ENCODE results near the gene SLF1.

Gene SLF1

DNA sequence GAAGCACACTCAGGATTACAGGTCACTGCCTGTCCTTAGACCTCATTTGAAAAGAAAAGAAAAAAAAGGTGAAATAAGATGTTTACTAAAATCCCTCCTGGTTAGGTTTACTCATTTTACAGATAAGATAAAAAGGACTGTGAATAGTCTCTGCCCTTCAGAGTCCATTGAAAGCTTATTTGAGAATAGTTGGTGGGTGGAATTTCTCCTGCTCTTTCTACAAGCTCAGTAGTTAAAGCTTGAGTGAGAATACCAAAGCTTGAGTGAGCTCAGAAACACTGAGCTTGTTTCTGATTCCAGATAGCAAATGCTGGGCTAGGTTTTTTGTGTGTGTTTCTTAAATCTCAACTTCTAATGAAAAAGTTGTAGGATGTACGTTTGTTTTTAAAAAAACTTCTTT lies 106.7 kb downstream of the SLF1 start:
- no peak for DNase-seq

DNA sequence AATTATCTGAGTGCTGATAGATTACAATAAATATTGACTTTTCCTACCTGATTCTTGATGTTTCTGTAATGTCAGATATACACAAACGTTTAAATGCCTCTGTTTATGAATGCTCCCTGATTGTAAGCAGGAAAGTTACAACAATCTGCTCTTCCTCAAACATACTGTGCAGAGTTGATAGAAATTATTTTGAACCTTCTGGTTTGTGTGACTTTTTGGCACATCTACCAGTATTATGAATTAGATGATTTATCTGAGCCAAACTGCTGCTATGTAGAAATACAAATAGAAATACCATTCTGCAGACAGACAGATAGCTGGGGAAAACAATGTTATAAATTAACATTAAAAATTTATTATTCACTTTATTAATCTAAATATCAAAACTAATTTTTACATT lies 113.0 kb downstream of the SLF1 start:
- no peak for DNase-seq

DNA sequence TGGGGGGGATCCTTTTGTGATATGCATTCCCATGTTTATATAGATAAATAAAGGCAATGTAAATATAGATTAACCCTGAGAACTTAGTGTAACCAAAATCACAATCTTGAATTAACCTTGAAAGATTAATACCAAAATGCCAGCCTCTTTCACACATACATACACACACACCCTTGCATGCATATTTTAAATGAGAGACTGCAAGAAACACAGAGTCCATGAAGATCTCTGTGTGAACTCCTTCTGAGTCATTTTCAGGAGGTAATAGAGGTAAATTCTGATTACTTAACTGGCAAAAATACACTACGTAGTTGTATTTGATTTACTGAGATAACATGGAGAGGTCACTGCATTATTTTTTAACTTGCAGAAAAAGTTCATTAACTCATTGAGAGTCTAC lies 118.0 kb downstream of the SLF1 start:
- DNase-seq = no peak

DNA sequence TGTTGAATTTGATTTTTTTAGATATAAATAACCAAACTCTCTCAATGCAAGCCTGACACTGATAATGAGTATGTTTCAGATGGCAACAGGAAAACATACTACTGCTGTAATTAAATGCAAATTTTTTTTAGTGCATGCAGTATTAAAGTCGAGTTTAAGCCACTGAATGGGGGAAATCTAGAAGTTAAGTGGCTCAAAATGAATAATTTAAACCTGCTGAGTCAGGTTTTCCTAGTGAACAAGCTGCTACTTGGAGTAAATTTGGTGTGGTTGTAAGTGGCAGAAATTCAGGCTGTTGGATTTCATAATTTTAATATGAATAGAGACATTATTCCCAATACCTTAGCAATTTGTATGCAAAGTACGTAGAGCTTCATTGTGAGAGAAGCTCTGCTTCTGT lies 121.8 kb downstream of the SLF1 start:
- DNase-seq = no peak

DNA sequence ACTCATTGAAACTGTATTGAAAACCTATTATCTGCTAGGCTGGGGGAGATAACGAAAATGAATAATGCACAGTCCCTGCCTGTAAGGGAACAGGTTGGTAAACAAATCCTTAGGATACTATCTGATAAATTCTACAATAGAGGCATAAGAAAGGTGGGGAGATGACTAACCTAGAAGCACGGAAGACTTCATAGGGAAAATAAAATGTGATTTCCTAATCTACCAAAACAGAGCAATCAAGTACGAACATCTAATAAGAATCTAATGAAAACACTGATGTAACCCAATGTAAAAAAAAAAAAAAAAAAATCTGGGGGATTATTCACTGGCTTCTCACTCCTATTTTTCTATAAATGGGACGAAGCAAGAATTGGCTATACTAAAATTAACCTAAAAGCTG lies 124.4 kb downstream of the SLF1 start:
- no peak for DNase-seq

DNA sequence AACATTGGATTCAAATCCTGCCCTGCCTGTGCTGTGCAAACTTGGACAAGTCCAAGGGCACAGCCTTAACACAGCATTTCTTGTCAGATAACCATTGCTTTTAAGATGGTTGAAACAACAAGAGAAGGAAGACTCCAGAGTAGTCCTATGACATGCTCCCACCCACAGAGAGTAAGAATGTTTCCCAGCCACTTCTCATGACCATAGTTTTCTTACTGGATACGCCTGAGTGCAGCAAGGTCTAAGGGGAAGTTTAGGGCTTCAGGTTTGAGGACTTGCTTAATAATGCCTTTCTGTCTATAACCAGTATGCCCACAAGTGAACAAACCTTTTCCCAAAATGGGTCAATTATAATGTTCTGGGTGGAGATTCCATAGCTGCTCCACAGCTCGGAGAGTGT lies 126.4 kb downstream of the SLF1 start:
- no peak for DNase-seq

DNA sequence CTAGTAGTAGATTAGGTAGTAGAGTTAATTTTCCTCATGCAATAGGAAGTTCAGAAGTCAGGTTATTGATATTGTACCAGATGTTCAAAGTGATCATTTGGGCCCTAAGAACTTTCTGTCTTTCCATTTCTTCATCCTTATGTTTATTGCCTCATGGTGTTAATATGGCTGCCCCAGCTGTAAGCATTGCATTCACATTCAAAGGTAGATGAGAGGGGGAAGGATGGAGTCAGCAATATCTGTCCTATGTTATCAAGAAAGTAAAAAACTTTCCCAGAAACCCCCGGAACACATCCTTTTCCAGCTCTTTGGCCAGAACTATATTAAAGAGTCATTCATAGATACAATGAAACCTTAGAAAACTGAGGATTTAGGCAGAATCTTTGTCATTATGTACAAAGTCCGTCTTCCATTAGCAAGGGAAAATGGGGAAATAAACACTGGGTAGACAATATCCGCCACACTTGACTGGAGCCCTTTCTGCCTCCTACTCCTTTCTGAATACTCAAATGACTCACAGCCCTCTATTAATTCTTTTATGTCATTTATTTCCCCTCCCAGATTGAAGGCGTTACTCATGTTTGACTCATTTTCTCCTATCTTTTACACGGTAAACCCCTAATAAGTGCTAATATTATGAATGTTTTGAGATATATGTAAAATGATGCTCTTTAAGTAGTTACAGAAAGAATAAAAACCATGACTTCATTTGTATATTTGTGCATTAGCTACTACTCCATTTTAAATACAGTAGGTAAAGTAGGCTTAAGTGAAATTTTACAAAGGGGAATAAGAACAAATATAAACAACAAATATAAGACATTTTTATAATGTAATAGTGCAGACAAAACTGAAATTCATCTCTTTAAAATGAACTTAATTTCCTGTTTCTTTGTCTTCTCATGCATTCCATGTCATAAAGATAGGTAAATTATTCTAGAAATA lies 127.6 kb downstream of the SLF1 start:
- no peak for DNase-seq

DNA sequence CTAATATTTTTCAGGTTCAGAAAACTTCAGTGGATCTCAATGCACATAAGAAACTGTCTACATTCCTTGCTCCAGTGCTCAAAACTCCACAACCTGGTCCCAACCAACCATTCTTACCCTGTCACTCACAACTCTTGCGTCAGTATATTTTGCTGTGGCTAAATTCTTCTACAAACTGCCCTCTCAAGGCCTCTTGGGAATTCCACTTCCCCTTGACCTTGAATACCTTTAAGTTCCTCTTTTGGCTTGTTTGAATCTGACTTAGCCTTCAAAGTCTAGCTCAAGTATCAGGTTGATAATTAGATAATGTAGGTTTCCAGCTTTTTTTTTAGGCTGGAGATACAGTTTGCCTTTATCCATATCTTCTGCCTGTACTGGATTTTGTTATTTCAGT lies 128.3 kb downstream of the SLF1 start:
- no peak for DNase-seq
